GM18520 (cell line): ENCODE measurements around the gene SPSB1.

Experiments
- ATAC-seq: cut with Tn5 transposase; IDR thresholded peaks from one replicate; pipeline ENCODE4 v1.9.1; 2021; ENCODE audit not compliant: unreplicated experiment

Gene SPSB1

DNA sequence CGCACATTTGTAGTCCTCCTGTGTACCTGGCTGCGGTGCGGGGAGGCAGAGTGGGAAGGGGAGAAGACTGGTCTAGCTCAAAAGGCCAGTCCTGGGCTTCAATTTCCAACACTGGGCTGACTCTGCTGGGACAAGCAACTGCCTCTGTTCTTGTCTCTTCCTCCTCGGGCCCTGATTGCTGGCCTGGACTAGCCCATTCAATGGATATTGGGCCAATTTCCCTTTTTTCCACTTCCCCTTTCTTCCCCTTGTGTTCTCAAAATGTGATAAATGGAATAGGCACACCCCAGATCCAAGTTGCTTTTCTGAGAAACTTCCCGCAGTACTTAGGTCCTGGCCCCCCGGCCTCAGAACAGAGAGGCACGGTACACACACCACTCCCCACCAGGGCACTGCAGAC lies 48.2 kb downstream of the SPSB1 start:
- ATAC-seq, result no peak

DNA sequence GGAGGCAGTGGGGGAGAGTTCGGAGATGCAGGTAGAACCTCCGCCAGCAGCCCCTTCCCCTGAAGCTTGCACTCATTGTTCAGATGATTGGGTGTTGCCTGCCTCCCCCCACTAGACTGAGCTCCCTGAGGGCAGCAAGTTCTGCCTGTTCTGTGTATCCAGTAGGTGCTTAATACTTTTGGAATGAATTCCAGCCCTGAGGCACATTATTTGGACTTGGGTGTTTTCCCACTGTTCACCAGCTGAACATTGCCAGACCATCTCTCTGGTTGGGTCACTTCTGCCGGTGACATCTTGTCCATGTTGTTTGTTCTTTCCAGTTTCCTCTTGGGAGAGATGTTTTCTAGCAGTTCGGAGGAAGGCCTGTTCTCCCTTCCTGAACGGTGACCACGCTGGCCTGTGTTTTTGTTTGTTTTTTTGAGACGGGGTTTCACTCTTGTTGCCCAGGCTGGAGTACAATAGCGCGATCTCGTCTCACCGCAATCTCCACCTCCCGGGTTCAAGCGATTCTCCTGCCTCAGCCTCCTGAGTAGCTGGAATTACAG lies 48.7 kb downstream of the SPSB1 start:
- ATAC-seq, result no peak

DNA sequence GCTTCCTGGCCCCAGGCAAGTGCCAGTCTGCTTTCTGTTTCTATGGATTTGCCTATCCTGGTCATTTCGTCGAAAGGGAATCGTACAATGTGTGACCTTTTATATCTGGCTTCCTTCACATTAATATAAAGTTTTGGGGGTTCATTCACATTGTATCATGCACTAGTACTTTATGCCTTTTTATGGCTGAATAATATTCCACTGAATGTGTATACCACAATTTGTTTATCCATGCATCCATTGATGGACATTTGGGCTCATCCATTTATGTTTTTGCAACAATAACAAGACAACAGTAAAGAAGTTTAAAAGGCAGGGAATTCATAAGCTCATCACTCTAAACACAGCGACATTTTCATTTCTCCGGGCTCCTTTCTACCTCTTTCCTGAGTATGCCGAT lies 50.6 kb downstream of the SPSB1 start:
- ATAC-seq, result no peak

- ATAC-seq, result no peak
Measured at GRCh38 chr1:9344426-9345200, 51.9 kb downstream of the SPSB1 start.

- no peak for ATAC-seq
Measured at GRCh38 chr1:9345471-9345870, 52.8 kb downstream of the SPSB1 start.

DNA sequence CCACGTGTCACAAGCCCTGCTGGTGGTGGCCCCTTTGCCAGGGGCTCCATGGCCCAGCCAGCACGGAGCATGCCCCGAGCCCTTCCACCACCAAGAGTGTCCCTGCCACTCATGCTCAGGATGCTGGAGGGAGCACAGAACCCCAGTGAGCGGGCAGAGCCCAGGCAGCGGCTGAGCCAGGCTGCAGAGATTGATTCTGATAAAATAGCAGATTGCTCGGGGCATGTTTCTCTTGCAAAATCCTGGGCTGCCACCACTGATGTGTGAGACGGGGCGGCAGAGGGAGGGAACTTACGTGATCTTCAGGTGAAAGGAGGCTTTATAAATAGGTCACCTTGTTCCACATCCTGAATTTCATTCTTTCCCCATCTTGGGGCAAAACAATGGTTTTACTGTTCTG lies 53.2 kb downstream of the SPSB1 start:
- ATAC-seq, result no peak

DNA sequence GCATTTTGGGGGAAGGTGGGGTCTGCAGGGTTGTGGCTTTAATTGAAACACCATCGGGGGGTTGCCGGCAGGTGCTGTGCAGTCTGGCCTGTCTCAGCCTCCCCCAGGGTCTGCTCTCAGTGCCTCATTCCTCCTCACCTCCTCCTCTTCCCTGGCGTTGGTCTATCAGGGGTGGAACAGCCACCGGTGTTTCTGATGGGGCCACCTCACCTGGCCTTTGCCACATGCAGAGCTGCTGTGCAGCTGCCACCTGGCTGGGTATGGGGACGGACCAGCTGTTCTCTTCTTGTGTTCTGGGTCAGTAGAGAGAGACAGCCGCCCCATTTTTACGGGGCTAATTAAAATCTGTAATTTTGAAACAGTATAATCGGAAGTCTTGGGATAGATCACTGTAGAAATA lies 53.9 kb downstream of the SPSB1 start:
- ATAC-seq, result no peak

GRCh38 chr1:9347095-9347850 lies 54.6 kb downstream of the SPSB1 start:
- no peak for ATAC-seq

DNA sequence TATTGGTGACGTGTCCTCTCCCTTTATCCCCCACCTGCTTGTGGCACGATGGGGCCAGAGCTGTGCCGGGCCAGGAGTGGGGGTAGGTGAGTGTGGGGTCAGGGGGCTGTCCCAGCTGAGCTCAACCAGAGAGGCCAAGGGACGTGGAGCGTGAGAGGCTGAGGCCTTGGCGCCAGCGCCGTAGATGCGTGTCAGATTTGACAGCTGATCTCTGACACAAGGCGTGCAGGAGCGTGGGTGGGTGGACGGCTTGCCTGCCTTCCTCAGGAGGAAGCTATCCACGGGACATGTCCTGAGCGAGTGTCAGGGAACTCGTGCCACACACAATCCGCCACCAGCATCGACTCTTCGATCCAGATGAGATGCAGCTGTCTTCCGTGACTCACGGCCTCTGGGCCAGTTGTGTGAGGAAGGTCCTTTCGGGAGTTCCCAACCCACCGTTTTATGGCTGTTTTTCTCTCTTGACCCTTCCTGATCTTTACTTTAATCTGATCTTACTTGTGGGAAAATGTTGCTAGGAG lies 56.7 kb downstream of the SPSB1 start:
- ATAC-seq, result no peak

GRCh38 chr1:9350013-9350908 lies 57.6 kb downstream of the SPSB1 start:
- no peak for ATAC-seq

DNA sequence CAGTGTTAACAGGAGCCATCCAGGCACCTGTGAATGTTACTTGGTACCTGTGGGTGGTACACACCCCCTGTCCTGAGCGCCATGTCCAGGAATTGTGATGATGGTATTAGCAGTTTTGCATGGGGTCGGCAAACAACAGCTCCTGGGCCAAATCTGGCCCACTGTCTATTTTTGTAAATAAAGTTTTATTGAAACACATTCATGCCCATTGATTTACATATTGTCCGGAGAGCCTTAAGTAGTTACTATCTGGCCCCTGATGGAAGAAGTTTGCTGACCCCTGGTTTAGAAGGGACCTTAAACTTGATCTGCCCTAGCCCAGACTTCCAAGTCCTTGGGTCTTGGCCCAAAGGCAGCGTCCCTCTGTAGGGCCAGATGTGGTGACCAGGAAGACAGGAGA lies 58.3 kb downstream of the SPSB1 start:
- no peak for ATAC-seq

DNA sequence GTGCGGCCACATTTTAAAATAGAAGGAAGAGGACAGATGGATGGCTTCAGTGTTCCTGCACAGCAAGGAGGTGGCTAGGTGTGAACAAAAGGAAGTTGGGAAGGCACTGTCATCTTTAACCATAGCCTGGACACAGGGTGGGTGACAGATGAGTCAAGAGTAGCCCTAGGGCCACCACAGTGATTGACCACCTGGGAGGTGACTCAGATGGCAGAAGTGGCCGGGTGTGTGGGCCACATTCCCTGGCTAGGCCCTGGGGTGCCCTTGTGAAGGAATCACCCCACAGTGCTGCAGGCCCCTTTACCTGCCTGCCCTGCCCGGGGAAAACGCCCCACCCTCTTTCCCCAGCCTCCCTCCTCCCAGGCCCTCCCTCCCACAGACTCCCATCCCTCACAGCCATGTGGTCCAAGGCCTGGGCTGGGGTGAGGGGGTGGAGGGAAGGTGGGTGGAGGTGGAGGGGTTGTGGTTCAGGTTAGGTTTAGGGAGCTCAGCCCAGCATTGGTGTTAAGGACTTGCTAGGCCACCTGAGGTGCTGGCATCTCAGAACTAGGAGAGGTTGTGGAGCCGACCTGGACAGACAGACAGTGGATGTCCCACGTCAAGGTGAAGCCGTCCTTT lies 59.1 kb downstream of the SPSB1 start:
- ATAC-seq, result no peak

DNA sequence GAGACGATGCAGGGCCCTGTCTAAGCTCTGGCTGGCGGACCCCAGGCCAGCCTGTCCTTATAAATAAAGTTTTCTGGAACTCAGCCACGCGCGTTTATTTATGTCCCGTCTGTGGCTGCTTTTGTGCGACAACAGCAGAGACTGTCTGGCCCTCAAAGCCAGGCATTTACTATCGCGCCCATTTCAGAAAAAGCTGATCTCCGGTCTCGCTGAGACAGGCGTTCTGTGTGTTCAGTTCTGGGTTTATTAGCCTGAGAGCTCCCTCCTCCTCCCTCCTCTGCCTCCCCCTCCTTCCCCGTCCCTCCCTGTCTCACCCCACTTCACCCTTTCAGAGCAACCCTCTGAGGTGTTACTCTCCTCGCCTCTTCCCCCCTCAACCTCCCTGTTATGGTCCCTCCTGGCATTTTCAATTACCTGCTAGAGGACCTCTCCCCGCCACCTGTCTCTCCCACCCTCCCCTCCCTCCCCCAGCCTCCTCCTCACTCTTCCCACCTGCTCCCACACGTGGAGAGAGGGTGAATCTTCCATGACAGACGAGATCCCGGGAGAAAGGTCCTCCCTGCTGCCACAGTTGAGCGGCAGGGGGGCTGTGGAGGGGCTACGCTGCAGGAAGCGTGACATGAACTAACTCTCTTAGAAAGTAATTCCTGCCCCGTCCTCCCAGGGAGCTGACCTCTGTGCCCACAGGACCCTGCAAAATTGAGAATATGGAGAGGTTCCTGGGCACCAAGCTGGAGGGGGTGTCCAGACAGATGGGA lies 59.9 kb downstream of the SPSB1 start:
- no peak for ATAC-seq

- ATAC-seq, result no peak
Measured at GRCh38 chr1:9355503-9355902, 62.8 kb downstream of the SPSB1 start.

DNA sequence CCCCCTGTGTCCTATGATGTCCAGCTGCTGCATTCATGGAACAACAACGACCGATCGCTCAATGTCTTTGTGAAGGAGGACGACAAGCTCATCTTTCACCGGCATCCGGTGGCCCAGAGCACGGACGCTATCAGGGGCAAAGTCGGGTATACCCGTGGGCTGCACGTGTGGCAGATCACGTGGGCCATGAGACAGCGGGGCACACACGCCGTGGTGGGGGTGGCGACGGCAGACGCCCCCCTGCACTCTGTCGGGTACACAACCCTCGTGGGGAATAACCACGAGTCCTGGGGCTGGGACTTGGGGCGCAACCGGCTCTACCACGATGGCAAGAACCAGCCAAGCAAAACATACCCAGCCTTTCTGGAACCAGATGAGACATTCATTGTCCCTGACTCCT lies 63.3 kb downstream of the SPSB1 start:
- no peak for ATAC-seq

DNA sequence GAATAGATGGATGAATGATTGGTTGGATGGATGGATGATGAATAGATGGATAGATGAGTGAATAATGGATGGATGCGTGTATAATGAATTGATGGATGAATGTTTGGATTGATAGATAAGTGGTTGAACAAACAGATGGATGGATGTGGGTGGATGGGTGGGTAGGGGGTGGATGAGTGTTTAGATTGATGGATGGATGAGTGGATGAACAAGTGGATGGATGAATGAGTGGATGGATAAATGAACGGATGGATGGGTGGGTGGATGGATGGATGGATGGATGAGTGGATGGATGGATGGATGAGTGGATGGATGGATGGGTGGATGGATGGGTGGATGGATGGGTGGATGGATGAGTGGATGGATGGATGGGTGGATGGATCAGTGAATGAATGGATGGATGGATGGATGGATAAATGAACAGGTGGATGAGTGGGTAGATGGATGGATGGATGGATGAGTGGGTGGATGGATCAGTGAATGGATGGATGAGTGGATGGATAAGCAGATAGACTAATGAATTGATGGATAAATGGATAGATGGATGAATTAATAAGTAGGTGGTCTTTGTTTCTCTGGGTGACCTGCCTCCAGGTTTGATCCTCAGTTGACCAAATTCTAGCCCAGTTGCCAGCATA lies 64.3 kb downstream of the SPSB1 start:
- ATAC-seq, result no peak

- ATAC-seq, result no peak
Measured at GRCh38 chr1:9357958-9358357, 65.3 kb downstream of the SPSB1 start.

DNA sequence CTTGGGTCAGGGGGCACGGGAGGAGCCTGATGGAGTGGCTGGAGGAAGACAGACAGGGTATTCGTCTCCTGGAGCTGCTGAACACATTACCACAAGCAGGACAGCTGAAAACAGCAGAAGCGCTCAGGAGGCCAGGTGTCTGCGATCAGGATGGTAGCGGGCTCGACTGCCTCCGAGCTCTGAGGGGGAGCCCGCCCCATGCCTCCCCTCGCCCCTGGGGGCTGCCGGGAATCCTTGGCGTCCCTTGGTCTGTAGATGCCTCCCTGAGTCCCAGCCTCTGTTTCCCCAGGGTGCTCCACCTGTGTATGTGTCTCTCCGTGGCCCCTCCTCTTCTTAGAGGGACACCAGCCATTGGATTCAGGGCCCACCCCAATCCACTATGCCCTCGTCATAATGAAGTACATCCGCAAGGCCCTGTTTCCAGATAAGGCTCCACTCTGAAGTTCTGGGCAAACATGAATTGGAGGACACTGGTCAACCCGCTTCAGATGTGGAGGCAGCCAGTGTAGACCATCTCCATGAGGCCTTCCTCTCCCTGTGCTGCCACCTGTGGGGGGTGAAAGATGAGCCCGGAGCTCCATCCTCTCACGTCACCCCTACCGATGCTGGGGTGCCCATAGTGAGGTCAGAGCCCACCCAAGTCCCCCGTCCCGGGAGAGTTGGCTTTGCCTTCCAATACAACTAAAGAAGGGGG lies 67.8 kb downstream of the SPSB1 start:
- ATAC-seq, result no peak
